Caco-2 (cell line): ENCODE measurements around the gene MARCHF2. TPM values are rescaled to one million over a fixed set of nuclear protein-coding genes. Genes with fewer than 3 reads are reported as not detected.
"Not testable (repeated sequence)": the region's sequence is repeated elsewhere in the genome, so short reads cannot be mapped to it uniquely, and the experiment has no call there.

Experiments
- BruUV-seq: library from RNA; stranded (reverse); fragments of 400-500 nt; replicated peaks from 2 replicates; lab custom pipeline; 2021; lab: Mats Ljungman, UMichigan
- CTCF ChIA-PET: fragments of 300-600 bp; sonication (Branson Sonifier 250); formaldehyde crosslinking; loops from one replicate; lab custom pipeline; 2022; ENCODE audit warnings: antibody characterized with exemption; lab: Charles Lee
- POLR2A ChIA-PET: fragments of 300-600 bp; sonication (Branson Sonifier 250); formaldehyde crosslinking; loops from one replicate; lab custom pipeline; 2022; ENCODE audit warnings: antibody characterized with exemption; lab: Charles Lee
- DNase-seq, 2 experiments: peaks; one replicate each; pipeline versions ENCODE4 v3.0.0 to v3.0.0-alpha.2; 2020 to 2022
- H3K27me3 ChIP-seq: replicated peaks from 2 replicates; pipeline ENCODE4 v1.6.0; 2011; ENCODE audit warnings: low read length; ENCODE audit not compliant: control insufficient read depth, insufficient read depth
- H3K36me3 ChIP-seq: 2 replicates; pipeline ENCODE4 v1.5.1; 2011; ENCODE audit warnings: low read length; ENCODE audit not compliant: control insufficient read depth, insufficient read depth
- H3K4me1 ChIP-seq: fragments of 250-450 bp; sonication (Bioruptor Pico); 2 replicates; pipeline ENCODE4 v1.5.1; 2020; ENCODE audit warnings: mild to moderate bottlenecking
- H3K4me3 ChIP-seq: 2 replicates; pipeline ENCODE4 v1.5.1; 2011; ENCODE audit warnings: low read depth, mild to moderate bottlenecking, control low read depth, low read length
- H3K9me3 ChIP-seq: fragments of 250-450 bp; sonication (Bioruptor Pico); 2 replicates; pipeline ENCODE4 v1.5.1; 2020; ENCODE audit warnings: mild to moderate bottlenecking, moderate library complexity
- H3K27ac Mint-ChIP-seq: one replicate; pipeline ENCODE4 v1.8.0; 2022; ENCODE audit warnings: mixed read lengths; ENCODE audit not compliant: unreplicated experiment
- H3K27me3 Mint-ChIP-seq: one replicate; pipeline ENCODE4 v1.8.0; 2022; ENCODE audit warnings: mixed read lengths; ENCODE audit not compliant: insufficient read depth, unreplicated experiment
- H3K36me3 Mint-ChIP-seq: one replicate; pipeline ENCODE4 v1.8.0; 2022; ENCODE audit warnings: mild to moderate bottlenecking, mixed read lengths; ENCODE audit not compliant: insufficient read depth, unreplicated experiment
- H3K4me1 Mint-ChIP-seq: one replicate; pipeline ENCODE4 v1.8.0; 2022; ENCODE audit warnings: low read depth, mixed read lengths; ENCODE audit not compliant: unreplicated experiment
- H3K4me3 Mint-ChIP-seq: one replicate; pipeline ENCODE4 v1.8.0; 2022; ENCODE audit warnings: mild to moderate bottlenecking, moderate library complexity, mixed read lengths; ENCODE audit not compliant: unreplicated experiment
- H3K9me3 Mint-ChIP-seq: one replicate; pipeline ENCODE4 v1.8.0; 2022; ENCODE audit warnings: mixed read lengths; ENCODE audit not compliant: unreplicated experiment
- intact Hi-C: fragments of 100-400 bp; cut with micrococcal nuclease; formaldehyde crosslinking; loops from one replicate; pipeline ENCODE4 v1.10.0; 2022; ENCODE audit not compliant: unreplicated experiment
- total RNA-seq: library from RNA; stranded (reverse); gene quantifications from 2 replicates; pipeline ENCODE4 v1.2.3, GENCODE V29; 2022
- TF ChIP-seq, protein P1 (sequence below), 2 experiments: fragments of 200-600 bp in 1 of 2; IDR thresholded peaks; 1 replicate in 1 of 2; 2 replicates in 1 of 2; pipeline versions ENCODE4 v1.5.1 to v1.8.0; 2011 to 2022; ENCODE audit warnings: antibody characterized with exemption in 1 of 2, control low read depth in 1 of 2, inconsistent platforms in 1 of 2, low read depth in 1 of 2, low read length in 1 of 2, mild to moderate bottlenecking in 1 of 2, moderate library complexity in 1 of 2; ENCODE audit not compliant: insufficient read depth in 1 of 2, severe bottlenecking in 1 of 2, unreplicated experiment in 1 of 2

Gene MARCHF2
- total RNA-seq, 1 experiment from 2014 or later, result 13.8 TPM

DNA sequence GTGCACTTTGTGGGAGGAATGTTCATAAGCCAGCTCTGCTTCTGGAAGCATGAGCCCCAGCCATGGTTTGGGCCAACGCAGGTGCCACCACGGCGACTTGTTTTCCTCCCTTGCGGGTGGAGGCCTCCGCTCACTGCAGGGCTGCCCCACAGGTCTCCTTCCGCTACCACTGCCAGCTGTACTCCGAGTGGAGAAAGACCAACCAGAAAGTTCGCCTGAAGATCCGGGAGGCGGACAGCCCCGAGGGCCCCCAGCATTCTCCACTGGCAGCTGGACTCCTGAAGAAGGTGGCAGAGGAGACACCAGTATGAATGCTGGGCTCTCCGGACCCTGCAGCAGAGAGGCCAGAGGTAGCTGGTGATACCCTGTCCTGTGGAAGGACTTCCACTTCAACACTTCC is 25.1 kb downstream of the MARCHF2 start:
- H3K4me1 Mint-ChIP-seq, result no peaks in the 10 kb centered on the region
- POLR2A ChIA-PET, result no interaction called here
- no peak overlapping the region for H3K27ac Mint-ChIP-seq
- no peaks in the 10 kb centered on the region for H3K36me3 Mint-ChIP-seq
- CTCF ChIA-PET, result no interaction called here
- no peaks in the 10 kb centered on the region for H3K9me3 ChIP-seq
- intact Hi-C loops, result no loop called here
- no peak overlapping the region for H3K4me3 ChIP-seq
- TF ChIP-seq, protein P1, sequence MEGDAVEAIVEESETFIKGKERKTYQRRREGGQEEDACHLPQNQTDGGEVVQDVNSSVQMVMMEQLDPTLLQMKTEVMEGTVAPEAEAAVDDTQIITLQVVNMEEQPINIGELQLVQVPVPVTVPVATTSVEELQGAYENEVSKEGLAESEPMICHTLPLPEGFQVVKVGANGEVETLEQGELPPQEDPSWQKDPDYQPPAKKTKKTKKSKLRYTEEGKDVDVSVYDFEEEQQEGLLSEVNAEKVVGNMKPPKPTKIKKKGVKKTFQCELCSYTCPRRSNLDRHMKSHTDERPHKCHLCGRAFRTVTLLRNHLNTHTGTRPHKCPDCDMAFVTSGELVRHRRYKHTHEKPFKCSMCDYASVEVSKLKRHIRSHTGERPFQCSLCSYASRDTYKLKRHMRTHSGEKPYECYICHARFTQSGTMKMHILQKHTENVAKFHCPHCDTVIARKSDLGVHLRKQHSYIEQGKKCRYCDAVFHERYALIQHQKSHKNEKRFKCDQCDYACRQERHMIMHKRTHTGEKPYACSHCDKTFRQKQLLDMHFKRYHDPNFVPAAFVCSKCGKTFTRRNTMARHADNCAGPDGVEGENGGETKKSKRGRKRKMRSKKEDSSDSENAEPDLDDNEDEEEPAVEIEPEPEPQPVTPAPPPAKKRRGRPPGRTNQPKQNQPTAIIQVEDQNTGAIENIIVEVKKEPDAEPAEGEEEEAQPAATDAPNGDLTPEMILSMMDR (IDR thresholded peaks at IDR 0.05; ENCODE audit: insufficient read depth in 1 of 2, low read depth in 1 of 2, low read length in 1 of 2, severe bottlenecking in 1 of 2, unreplicated experiment in 1 of 2), result no peak
- no peaks in the 10 kb centered on the region for H3K36me3 ChIP-seq
- no peaks in the 10 kb centered on the region for H3K4me1 ChIP-seq
- no TSS peak for BruUV-seq
- no peaks in the 10 kb centered on the region for H3K27me3 Mint-ChIP-seq
- H3K4me3 Mint-ChIP-seq, result no peak overlapping the region
- DNase-seq, result no peak
- no peaks in the 10 kb centered on the region for H3K27me3 ChIP-seq
- H3K9me3 Mint-ChIP-seq, result no peaks in the 10 kb centered on the region

DNA sequence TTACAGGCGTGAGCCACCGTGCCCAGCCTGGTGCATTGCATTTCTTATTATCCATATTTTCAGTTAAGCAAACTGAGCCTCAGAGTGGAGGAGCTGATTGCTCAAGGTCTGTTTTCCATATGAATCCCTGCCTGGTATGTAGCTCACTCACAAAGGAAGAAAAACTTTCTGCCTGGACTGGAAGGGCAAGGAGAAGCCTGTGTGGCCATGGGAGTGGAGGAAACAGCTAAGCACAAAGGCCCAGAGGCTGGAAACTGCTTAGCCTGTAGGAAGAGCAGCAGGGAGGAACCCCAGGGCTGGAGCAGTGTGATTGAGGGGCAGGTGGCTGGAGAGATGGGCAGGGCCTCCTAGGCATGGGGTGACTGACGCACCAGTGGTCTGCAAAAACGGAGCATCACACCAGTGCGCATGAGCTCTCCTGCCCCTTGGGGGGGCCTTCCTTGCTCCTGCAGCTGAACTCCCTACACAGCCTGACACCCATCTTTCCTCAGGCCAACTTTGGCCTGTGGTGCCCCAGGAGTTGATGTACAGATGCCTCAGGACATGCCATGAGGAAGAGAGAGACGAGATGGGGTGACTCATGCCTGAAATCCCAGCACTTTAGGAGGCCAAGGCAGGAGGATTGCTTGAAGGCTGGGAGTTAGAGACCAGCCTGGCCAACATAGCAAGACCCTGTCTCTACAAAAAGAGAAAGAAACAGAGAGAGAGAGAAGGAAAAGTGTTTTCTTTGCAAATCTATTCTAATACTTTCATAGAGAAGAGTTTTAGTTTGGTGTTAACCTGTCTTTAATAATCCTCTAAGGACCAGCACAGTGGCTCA is 28.8 kb downstream of the MARCHF2 start:
- ChIA-PET CTCF (no interaction called here), POLR2A (no interaction called here)
- Histone ChIP-seq H3K4me3 (no peak overlapping the region), H3K4me1 (peaks cover 10% of the 10 kb centered on the region), H3K9me3 (no peaks in the 10 kb centered on the region), H3K27me3 (no peaks in the 10 kb centered on the region), H3K36me3 (peaks cover 1% of the 10 kb centered on the region; the same call in 1 of the 2 replicates)
- Mint-ChIP-seq H3K4me3 (no peak overlapping the region), H3K27me3 (no peaks in the 10 kb centered on the region), H3K4me1 (peaks cover under 1% of the 10 kb centered on the region), H3K27ac (no peak overlapping the region), H3K36me3 (peaks cover 25% of the 10 kb centered on the region), H3K9me3 (no peaks in the 10 kb centered on the region)
- BruUV-seq, result no TSS peak
- TF ChIP-seq, protein P1 (IDR thresholded peaks at IDR 0.05; ENCODE audit: insufficient read depth in 1 of 2, low read depth in 1 of 2, low read length in 1 of 2, severe bottlenecking in 1 of 2, unreplicated experiment in 1 of 2), result no peak
- DNase-seq, result no peak
- intact Hi-C loops, result no loop called here

DNA sequence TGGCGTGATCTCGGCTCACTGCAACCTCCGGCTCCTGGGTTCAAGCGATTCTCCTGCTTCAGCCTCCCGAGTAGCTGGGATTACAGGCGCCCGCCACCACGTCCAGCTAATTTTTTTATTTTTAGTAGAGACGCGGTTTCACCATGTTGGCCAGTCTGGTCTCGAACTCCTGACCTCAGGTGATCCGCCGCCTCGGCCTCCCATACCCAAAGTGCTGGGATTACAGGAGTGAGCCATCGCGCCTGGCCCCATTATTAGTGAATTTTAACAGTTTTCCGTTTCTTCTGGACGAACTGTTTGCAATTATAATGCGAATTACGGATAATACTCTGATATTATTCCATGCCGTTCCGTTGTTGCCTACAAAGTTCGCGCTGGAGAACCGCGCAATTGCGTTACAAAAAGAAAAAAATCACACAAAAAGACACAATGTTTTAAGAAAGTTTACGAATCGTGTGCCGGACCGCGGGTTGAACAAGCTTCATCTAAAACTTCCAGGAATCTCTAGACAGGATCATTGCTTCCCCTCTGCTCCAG is 31.1 kb downstream of the MARCHF2 start:
- H3K9me3 ChIP-seq, H3K27me3 Mint-ChIP-seq, H3K27me3 ChIP-seq, H3K4me1 Mint-ChIP-seq, H3K36me3 ChIP-seq, H3K9me3 Mint-ChIP-seq, intact Hi-C loops, DNase-seq: not testable (repeated sequence)
- POLR2A ChIA-PET, result interaction anchor here (0.6 to 1.2 kb wide), 13 partner anchors 11 to 1936 kb away, joined by 3 to 13 read pairs (median 4); partner anchors contain the start of genes MAP2K7, MARCHF2, TYK2 and ZNF414
- BruUV-seq, result TSS peak; percentile 89
- Mint-ChIP-seq H3K4me3 (peak overlapping the region; percentile 94), H3K36me3 (peaks cover 40% of the 10 kb centered on the region), H3K27ac (peak overlapping the region; percentile 98)
- H3K4me3 ChIP-seq, result peak overlapping the region; percentile 38
- CTCF ChIA-PET, result interaction anchor here (0.5 to 1.7 kb wide), 3 partner anchors 11 to 31 kb away, joined by 3 to 12 read pairs (median 4); partner anchors contain the start of gene MARCHF2
- H3K4me1 ChIP-seq, result peaks cover 15% of the 10 kb centered on the region
